Parathyroid adenoma (tissue), 2 donors: Measurements from ENCODE around the gene RNF31.
A peak's percentile ranks its signal among the peaks of the same experiment; 100 is the strongest.
"Not testable (repeated sequence)": the region's sequence is repeated elsewhere in the genome, so short reads cannot be mapped to it uniquely, and the experiment has no call there.

Experiments
- H2AFZ ChIP-seq: fragments of 300-600 bp; sonication (generic); one replicate; pipeline ENCODE4 v1.7.0; 2017; ENCODE audit warnings: antibody characterized with exemption, mild to moderate bottlenecking
- H3K27ac ChIP-seq: fragments of 300-600 bp; sonication (generic); one replicate; pipeline ENCODE4 v1.7.0; 2017
- H3K27me3 ChIP-seq: fragments of 300-600 bp; sonication (generic); one replicate; pipeline ENCODE4 v1.7.0; 2017; ENCODE audit warnings: low read length; ENCODE audit not compliant: control insufficient read depth, insufficient read depth
- H3K36me3 ChIP-seq: fragments of 300-600 bp; sonication (generic); one replicate; pipeline ENCODE4 v1.7.0; 2017; ENCODE audit warnings: low read length; ENCODE audit not compliant: control insufficient read depth, insufficient read depth
- H3K4me1 ChIP-seq: fragments of 300-600 bp; sonication (generic); one replicate; pipeline ENCODE4 v1.7.0; 2017; ENCODE audit warnings: control low read depth
- H3K4me2 ChIP-seq: fragments of 300-600 bp; sonication (generic); one replicate; pipeline ENCODE4 v1.7.0; 2017; ENCODE audit warnings: low read length
- H3K4me3 ChIP-seq: fragments of 300-600 bp; sonication (generic); one replicate; pipeline ENCODE4 v1.7.0; 2017; ENCODE audit warnings: low read depth, low read length
- H3K79me2 ChIP-seq: fragments of 300-600 bp; sonication (generic); one replicate; pipeline ENCODE4 v1.7.0; 2017; ENCODE audit warnings: control low read depth
- H3K9ac ChIP-seq: fragments of 300-600 bp; sonication (generic); one replicate; pipeline ENCODE4 v1.7.0; 2017; ENCODE audit warnings: mild to moderate bottlenecking
- H3K9me3 ChIP-seq: fragments of 300-600 bp; sonication (generic); one replicate; pipeline ENCODE4 v1.7.0; 2017; ENCODE audit warnings: low read length; ENCODE audit not compliant: control insufficient read depth
- TF ChIP-seq, protein P1 (sequence below): fragments of 300-600 bp; sonication (generic); IDR thresholded peaks from one replicate; pipeline ENCODE4 v1.7.0; 2017; ENCODE audit warnings: antibody characterized with exemption, mild to moderate bottlenecking
- donor health status: primary hyperparathyroidism.

The RNF31 gene

DNA sequence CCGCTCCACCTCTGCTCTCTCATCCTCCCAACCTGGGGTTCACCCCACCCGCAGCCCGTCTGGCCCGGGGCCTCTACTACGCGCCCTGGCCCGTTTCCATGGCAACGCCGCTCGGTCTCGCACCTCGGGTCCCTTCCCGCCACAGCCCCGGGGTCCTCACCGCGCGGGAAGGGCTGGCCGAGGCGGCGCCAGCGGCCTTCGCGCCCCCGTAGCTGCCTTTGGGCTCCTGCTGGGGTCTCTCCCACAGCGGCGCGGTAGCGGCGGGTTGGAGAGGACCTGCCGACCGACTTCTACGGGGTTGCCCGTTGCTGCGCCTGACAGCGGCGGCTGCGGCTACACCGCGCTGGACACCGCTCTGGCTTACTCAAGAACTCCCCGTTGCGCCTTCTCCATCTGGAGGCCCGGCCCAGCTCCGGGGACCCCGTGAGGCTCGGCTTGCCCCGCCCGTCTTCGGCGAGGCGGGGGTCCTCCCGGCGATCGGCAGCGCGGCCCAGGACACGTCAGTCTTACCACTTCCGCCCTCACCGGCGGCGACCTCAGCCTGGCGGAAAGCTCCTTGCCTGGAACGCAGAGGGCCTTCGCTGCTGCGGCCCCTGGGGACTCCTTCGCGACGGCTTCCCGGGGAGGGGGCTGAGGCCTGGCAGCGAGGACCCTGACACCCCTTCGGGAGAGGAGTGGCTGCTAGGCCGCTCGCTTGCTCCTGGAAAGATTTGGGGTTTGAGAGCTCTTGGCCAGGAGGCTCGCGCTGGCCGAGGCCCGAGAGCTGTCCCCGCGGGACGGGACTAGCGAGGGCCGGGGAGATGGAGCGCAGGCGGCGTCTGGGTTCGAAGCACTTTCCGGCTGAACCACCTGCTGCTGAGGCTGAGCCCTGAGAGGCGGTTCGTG is 48.1 kb downstream of the RNF31 start, which contains the start of gene TM9SF1:
Gene TM9SF1 (minus strand): TSS at position 256 of the 885 bp plus-strand sequence. CDS start 422 bp downstream, outside the sequence.
- H3K4me2 ChIP-seq: peak within 1 kb of the TSS; percentile 95
- H3K27me3 ChIP-seq: no peaks in the 10 kb centered on the region
- no peaks in the 10 kb centered on the region for H3K9me3 ChIP-seq
- peak within 1 kb of the TSS; percentile 99 for H3K9ac ChIP-seq
- peaks cover 26% of the 10 kb centered on the region for H3K79me2 ChIP-seq
- TF ChIP-seq, protein P1, sequence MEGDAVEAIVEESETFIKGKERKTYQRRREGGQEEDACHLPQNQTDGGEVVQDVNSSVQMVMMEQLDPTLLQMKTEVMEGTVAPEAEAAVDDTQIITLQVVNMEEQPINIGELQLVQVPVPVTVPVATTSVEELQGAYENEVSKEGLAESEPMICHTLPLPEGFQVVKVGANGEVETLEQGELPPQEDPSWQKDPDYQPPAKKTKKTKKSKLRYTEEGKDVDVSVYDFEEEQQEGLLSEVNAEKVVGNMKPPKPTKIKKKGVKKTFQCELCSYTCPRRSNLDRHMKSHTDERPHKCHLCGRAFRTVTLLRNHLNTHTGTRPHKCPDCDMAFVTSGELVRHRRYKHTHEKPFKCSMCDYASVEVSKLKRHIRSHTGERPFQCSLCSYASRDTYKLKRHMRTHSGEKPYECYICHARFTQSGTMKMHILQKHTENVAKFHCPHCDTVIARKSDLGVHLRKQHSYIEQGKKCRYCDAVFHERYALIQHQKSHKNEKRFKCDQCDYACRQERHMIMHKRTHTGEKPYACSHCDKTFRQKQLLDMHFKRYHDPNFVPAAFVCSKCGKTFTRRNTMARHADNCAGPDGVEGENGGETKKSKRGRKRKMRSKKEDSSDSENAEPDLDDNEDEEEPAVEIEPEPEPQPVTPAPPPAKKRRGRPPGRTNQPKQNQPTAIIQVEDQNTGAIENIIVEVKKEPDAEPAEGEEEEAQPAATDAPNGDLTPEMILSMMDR: peak; percentile 2
- peaks cover 9% of the 10 kb centered on the region for H3K4me1 ChIP-seq
- H3K27ac ChIP-seq: peak within 1 kb of the TSS; percentile 99
- H2AFZ ChIP-seq: peak within 1 kb of the TSS; percentile 97
- no peaks in the 10 kb centered on the region for H3K36me3 ChIP-seq
- H3K4me3 ChIP-seq: peak within 1 kb of the TSS; percentile 100

DNA sequence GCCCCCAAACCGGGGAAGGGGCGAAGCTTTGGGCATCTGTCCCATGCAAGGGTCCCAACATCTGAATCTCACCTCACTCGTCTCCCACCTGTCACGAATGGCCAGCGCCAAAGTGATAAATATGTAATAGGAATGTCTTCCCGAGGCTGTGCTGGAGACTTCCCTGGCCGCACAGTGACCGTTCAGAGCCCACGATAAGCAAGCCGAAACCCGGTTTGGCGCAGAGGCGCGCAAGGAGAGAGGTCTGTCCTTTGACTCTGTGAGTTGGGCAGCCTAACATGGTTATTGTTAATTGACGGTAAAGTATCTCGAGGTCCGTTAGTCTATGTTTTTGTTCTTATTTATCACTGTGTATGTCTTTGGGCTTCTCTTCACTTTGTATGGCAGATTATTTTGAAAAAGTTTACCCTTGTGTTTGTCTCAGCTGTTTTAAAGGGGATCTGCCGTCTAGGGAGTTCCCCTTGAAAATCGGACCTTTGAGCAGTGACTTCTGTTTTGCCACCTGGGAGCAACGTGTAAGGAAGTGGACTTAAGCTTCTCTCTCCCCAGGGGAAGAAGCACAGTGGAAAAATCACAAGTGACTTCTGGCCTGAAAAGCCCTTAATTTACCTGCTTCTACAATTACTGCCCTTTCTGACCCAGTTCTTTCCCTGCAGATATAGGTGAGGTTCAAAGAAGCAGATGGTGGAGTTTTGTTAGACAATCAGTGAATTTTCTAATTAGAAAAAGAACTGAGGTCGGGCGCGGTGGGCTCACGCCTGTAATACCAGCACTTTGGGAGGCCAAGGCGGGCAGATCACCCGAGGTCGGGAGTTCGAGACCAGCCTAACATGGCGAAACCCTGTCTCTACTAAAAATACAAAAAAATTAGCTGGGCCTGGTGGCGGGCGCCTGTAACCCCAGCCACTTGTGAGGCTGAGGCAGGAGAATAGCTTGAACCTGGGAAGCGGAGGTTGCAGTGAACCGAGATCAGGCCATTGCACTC is 49.1 kb downstream of the RNF31 start:
- Histone ChIP-seq H3K9me3 (no peaks in the 10 kb centered on the region), H3K36me3 (no peaks in the 10 kb centered on the region), H3K4me1 (peaks cover 9% of the 10 kb centered on the region), H3K27me3 (no peaks in the 10 kb centered on the region), H3K9ac (peak overlapping the region; percentile 99), H3K4me3 (peak overlapping the region; percentile 100), H3K4me2 (peak overlapping the region; percentile 95), H2AFZ (peak overlapping the region; percentile 97), H3K27ac (peak overlapping the region; percentile 99), H3K79me2 (peaks cover 26% of the 10 kb centered on the region)
- TF ChIP-seq, protein P1: no peak

GRCh38 chr14:24197056-24197450 is 49.8 kb downstream of the RNF31 start:
- H3K27ac ChIP-seq: no peak overlapping the region
- H3K27me3 ChIP-seq: no peaks in the 10 kb centered on the region
- H2AFZ ChIP-seq: no peak overlapping the region
- no peaks in the 10 kb centered on the region for H3K9me3 ChIP-seq
- no peak overlapping the region for H3K9ac ChIP-seq
- no peaks in the 10 kb centered on the region for H3K36me3 ChIP-seq
- TF ChIP-seq, protein P1: no peak
- no peak overlapping the region for H3K4me3 ChIP-seq
- H3K79me2 ChIP-seq: peaks cover 27% of the 10 kb centered on the region
- peaks cover 9% of the 10 kb centered on the region for H3K4me1 ChIP-seq
- H3K4me2 ChIP-seq: peak overlapping the region; percentile 44

DNA sequence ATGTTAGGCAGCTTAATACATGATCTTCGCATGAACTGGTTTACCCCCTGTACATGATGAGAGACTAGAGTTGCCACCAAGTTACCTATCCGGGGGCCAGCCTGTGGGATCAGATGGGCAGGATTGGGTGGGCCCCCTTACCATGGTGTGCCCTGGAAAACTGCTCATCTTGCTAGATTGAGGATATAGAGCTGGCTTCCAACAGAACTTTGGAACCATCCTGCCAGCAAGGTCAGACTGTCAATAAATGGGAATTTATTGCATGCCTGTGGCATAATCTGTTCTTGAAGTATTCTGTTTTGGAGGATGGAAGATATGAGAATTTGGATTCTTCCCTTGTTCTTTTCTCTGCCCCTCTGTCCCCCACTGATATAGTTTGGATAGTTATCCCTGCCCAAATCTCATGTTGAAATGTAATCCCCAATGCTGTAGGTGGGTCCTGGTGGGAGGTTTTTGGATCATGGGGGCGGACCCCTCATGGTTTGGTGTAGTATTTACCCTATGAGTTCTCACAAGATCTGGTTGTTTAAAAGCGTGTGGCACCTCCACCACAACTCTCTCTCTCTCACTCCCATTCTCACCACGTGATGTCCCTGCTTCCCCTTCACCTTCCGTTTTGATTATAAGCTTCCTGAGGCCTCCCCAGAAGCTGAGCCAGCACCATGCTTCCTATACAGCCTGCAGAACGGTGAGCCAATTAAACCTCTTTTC is 51.7 kb downstream of the RNF31 start:
- Histone ChIP-seq H2AFZ (no peak overlapping the region), H3K4me3 (no peak overlapping the region), H3K27me3 (no peaks in the 10 kb centered on the region), H3K9ac (no peak overlapping the region), H3K36me3 (no peaks in the 10 kb centered on the region), H3K79me2 (peaks cover 40% of the 10 kb centered on the region), H3K4me2 (no peak overlapping the region), H3K9me3 (no peaks in the 10 kb centered on the region), H3K4me1 (peaks cover 9% of the 10 kb centered on the region), H3K27ac (no peak overlapping the region)
- TF ChIP-seq, protein P1: no peak

- not testable (repeated sequence) for H2AFZ ChIP-seq, H3K4me1 ChIP-seq, H3K9me3 ChIP-seq, H3K4me3 ChIP-seq, H3K27ac ChIP-seq, H3K4me2 ChIP-seq, H3K9ac ChIP-seq, H3K36me3 ChIP-seq, H3K27me3 ChIP-seq
- peaks cover 30% of the 10 kb centered on the region for H3K79me2 ChIP-seq
Observed at GRCh38 chr14:24202538-24202937, 55.2 kb downstream of the RNF31 start.

GRCh38 chr14:24203249-24203886 is 56.1 kb downstream of the RNF31 start:
- H3K27ac ChIP-seq, H3K27me3 ChIP-seq, H3K9me3 ChIP-seq, H3K9ac ChIP-seq, H3K4me2 ChIP-seq, H3K4me3 ChIP-seq, H3K4me1 ChIP-seq, H3K36me3 ChIP-seq, H2AFZ ChIP-seq: not testable (repeated sequence)
- H3K79me2 ChIP-seq: peaks cover 27% of the 10 kb centered on the region
